GM12878 (cell line): ENCODE results near the gene ARHGAP26. TPM values are rescaled to one million over a fixed set of nuclear protein-coding genes. Genes with fewer than 3 reads are reported as not detected.

ENCODE experiments used
- ATAC-seq: fragments of 200-7000 bp; cut with Tn5 transposase; 3 replicates; pipeline ENCODE4 v1.9.1; 2020; ENCODE audit warnings: mild to moderate bottlenecking, moderate library complexity
- BruUV-seq: library from RNA; stranded (reverse); fragments of 400-500 nt; replicated peaks from 2 replicates; lab custom pipeline; 2021; lab: Mats Ljungman, UMichigan
- CTCF ChIA-PET: fragments of 300-600 bp; sonication (Branson Sonifier 250); formaldehyde crosslinking; extraction: SDS; loops from one replicate; lab custom pipeline; 2021; ENCODE audit warnings: inconsistent platforms; lab: Yijun Ruan, JAX
- POLR2A ChIA-PET: fragments of 350-600 bp; formaldehyde crosslinking; extraction: SDS; loops from one replicate; lab custom pipeline; 2021; ENCODE audit warnings: inconsistent platforms; lab: Charles Lee
- RAD21 ChIA-PET: fragments of 300-600 bp; sonication (Branson Sonifier 250); formaldehyde crosslinking; loops from one replicate; lab custom pipeline; 2023; ENCODE audit warnings: antibody characterized with exemption; ENCODE audit not compliant: unreplicated experiment; lab: Charles Lee
- SMC1A ChIA-PET: fragments of 300-600 bp; sonication (Branson Sonifier 250); formaldehyde crosslinking; loops from one replicate; lab custom pipeline; 2023; ENCODE audit not compliant: unreplicated experiment, uncharacterized antibody; lab: Charles Lee
- DNase-seq: peaks from one replicate; pipeline ENCODE4 v3.0.0-alpha.2; 2011; ENCODE audit warnings: low read depth, low spot score
- FAIRE-seq: peaks from 3 replicates; lab custom pipeline; 2011; peaks lifted over from hg19 to GRCh38; lab: Jason Lieb, UNC
- H2AFZ ChIP-seq: 2 replicates; pipeline ENCODE4 v1.6.0; 2011; ENCODE audit warnings: low read depth, low read length, control low read depth; ENCODE audit not compliant: control insufficient read depth
- H3K27ac ChIP-seq: 2 replicates; pipeline ENCODE4 v1.5.1; 2011; ENCODE audit warnings: control low read depth; ENCODE audit not compliant: control insufficient read depth, insufficient read depth
- H3K27me3 ChIP-seq, 2 experiments: replicated peaks in 1 of 2; 2 replicates each; pipeline versions ENCODE4 v1.6.0 to v1.6.1; 2011; ENCODE audit warnings: low read length in 1 of 2; ENCODE audit not compliant: control insufficient read depth in 2 of 2, insufficient read depth in 2 of 2
- H3K36me3 ChIP-seq, 2 experiments: 2 replicates each; pipeline ENCODE4 v1.5.1; 2011; ENCODE audit warnings: low read length in 1 of 2; ENCODE audit not compliant: control insufficient read depth in 2 of 2, insufficient read depth in 2 of 2
- H3K4me1 ChIP-seq: 2 replicates; pipeline ENCODE4 v1.6.1; 2011; ENCODE audit warnings: mild to moderate bottlenecking, low read length, moderate library complexity, mixed read lengths; ENCODE audit not compliant: control insufficient read depth, insufficient read depth
- H3K4me2 ChIP-seq: 2 replicates; pipeline ENCODE4 v1.6.0; 2011; ENCODE audit warnings: control low read depth; ENCODE audit not compliant: control insufficient read depth, insufficient read depth
- H3K4me3 ChIP-seq: fragments of 200-600 bp; sonication (generic); 2 replicates; pipeline ENCODE4 v1.5.1; 2016
- H3K79me2 ChIP-seq: 2 replicates; pipeline ENCODE4 v1.6.0; 2011; ENCODE audit warnings: low read length; ENCODE audit not compliant: control insufficient read depth, insufficient read depth
- H3K9ac ChIP-seq: 2 replicates; pipeline ENCODE4 v1.8.0; 2011; ENCODE audit warnings: low read length, control low read depth, mixed read lengths; ENCODE audit not compliant: control insufficient read depth, insufficient read depth
- H3K9me3 ChIP-seq: replicated peaks from 3 replicates; pipeline ENCODE4 v1.5.1; 2011; ENCODE audit warnings: mild to moderate bottlenecking, low read length; ENCODE audit not compliant: control insufficient read depth, insufficient read depth
- H4K20me1 ChIP-seq: 2 replicates; pipeline ENCODE4 v1.6.0; 2011; ENCODE audit not compliant: control insufficient read depth, insufficient read depth
- CBX5 ChIP-seq: sonication (generic); IDR thresholded peaks from 2 replicates; pipeline ENCODE4 v1.6.1; 2016; ENCODE audit warnings: low read depth, moderate library complexity, mild to moderate bottlenecking, inconsistent platforms
- EED ChIP-seq: sonication (generic); IDR thresholded peaks from 2 replicates; pipeline ENCODE4 v1.6.1; 2016; ENCODE audit warnings: antibody characterized with exemption, low read depth
- ESRRA ChIP-seq: IDR thresholded peaks from 2 replicates; pipeline ENCODE4 v1.6.1; 2012; ENCODE audit warnings: mild to moderate bottlenecking, low read length, improper control_type of control experiment
- GABPA ChIP-seq: IDR thresholded peaks from 2 replicates; pipeline ENCODE4 v1.6.1; 2014; ENCODE audit warnings: antibody characterized with exemption, low read depth, mild to moderate bottlenecking, inconsistent platforms
- MXI1 ChIP-seq: fragments of 150-350 bp; IDR thresholded peaks from 2 replicates; pipeline ENCODE4 v1.6.1; 2011; ENCODE audit warnings: low read depth, mild to moderate bottlenecking, inconsistent platforms, low read length, improper control_type of control experiment
- NBN ChIP-seq: fragments of 450-650 bp; IDR thresholded peaks from 2 replicates; pipeline ENCODE4 v1.6.1; 2016
- REST ChIP-seq: IDR thresholded peaks from 2 replicates; pipeline ENCODE4 v1.6.1; 2012; ENCODE audit warnings: mild to moderate bottlenecking, low read depth, low read length
- SRF ChIP-seq, 2 experiments: IDR thresholded peaks; 2 replicates each; pipeline ENCODE4 v1.6.1; 2011; ENCODE audit warnings: low read depth in 2 of 2, low read length in 2 of 2, mild to moderate bottlenecking in 1 of 2, moderate library complexity in 1 of 2
- WGBS: methylation state at CpG from one replicate; pipeline ENCODE4 v1.1.6; 2016; ENCODE audit warnings: low lambda C conversion rate; ENCODE audit not compliant: insufficient replicate concordance, insufficient coverage; ENCODE audit errors: missing lambda C conversion rate; 5-methylcytosine and 5-hydroxymethylcytosine counted together
- in situ Hi-C: fragments of 300-500 bp; cut with MboI; formaldehyde crosslinking; loops from 9 replicates; pipeline ENCODE4 v1.14.3; 2018; ENCODE audit warnings: mixed read lengths
- intact Hi-C: fragments of 100-400 bp; cut with micrococcal nuclease; formaldehyde crosslinking; loops from one replicate; pipeline ENCODE4 v1.14.2; 2022; ENCODE audit not compliant: unreplicated experiment
- polyA plus RNA-seq, 11 experiments: library from polyadenylated mRNA; depleted of rRNA in 4 of 11; unstranded in 6 of 11; stranded (reverse) in 5 of 11; fragments of >200 nt; fragmentation: Nextera tagmentation in 4 of 11; fragmentation: Illumina TruSeq in 1 of 11; extraction: Ambion mirVana in 4 of 11; extraction: Trizol in 1 of 11; gene quantifications; 1 replicate in 1 of 11; 2 replicates in 10 of 11; pipeline versions ENCODE4 v1.2.1 to v1.2.3, GENCODE V29; 2011 to 2016; ENCODE audit warnings: inconsistent platforms in 2 of 11, missing spikeins in 2 of 11, low read depth in 1 of 11
- total RNA-seq, 4 experiments: library from RNA; depleted of rRNA in 3 of 4; stranded (reverse); fragments of >200 nt in 3 of 4; fragmentation: Illumina TruSeq in 1 of 4; extraction: Trizol in 1 of 4; gene quantifications; 2 replicates each; pipeline versions ENCODE4 v1.2.1 to v1.2.3, GENCODE V29; 2013 to 2021

The ARHGAP26 gene
- total and polyA plus RNA-seq, 10 of the 15 experiments (the other 5 are each of a cell fraction or from before 2014, with no cell fraction given) = 9.4 to 41.5 (median 19.3) TPM

GRCh38 chr5:142859037-142859436 is 88.9 kb downstream of the ARHGAP26 start:
- Histone ChIP-seq H3K4me3 (no peak overlapping the region), H3K9me3 (no peaks in the 10 kb centered on the region), H3K27ac (no peak overlapping the region), H3K4me1 (no peaks in the 10 kb centered on the region), H3K4me2 (no peak overlapping the region), H2AFZ (no peak overlapping the region), H3K9ac (no peak overlapping the region), H3K36me3 (no peaks in the 10 kb centered on the region), H3K79me2 (no peaks in the 10 kb centered on the region), H3K27me3 (no peaks in the 10 kb centered on the region), H4K20me1 (no peaks in the 10 kb centered on the region; the same call in 1 of the 2 replicates)
- ChIA-PET CTCF (interaction anchor here (1.2 to 1.6 kb wide), 4 partner anchors 30 to 111 kb away, joined by 3 to 5 read pairs (median 3); no protein-coding TSS in a partner anchor), SMC1A (interaction anchor here (1.1 kb wide), 1 partner anchor 12 kb away, joined by 5 read pairs; no protein-coding TSS in a partner anchor), RAD21 (no interaction called here), POLR2A (interaction anchor here (1.2 kb wide), 1 partner anchor 26 kb away, joined by 3 read pairs; no protein-coding TSS in a partner anchor)
- DNase-seq (no peak), ATAC-seq (no peak), FAIRE-seq (no peak)
- intact Hi-C loops = no loop called here
- no TSS peak for BruUV-seq
- WGBS = 21% methylated on average over 2 of the region's 2 CpGs
- no peak for TF ChIP-seq SRF (IDR thresholded peaks at IDR 0.05; ENCODE audit: low read depth in 2 of 2, low read length in 2 of 2)
- no peak for TF ChIP-seq MXI1
- no peak for TF ChIP-seq GABPA
- no peak for TF ChIP-seq NBN
- no peak for TF ChIP-seq ESRRA
- TF ChIP-seq CBX5 = no peak
- no peak for TF ChIP-seq REST
- no peak for TF ChIP-seq EED
- in situ Hi-C loops = no loop called here
